Adrenal gland (tissue), 12 donors: ENCODE data around the gene RTN4. TPM values are rescaled to one million over a fixed set of nuclear protein-coding genes. Genes with fewer than 3 reads are reported as not detected.

Source experiments
- DNase-seq, 7 donors: peaks; one replicate each; pipeline ENCODE4 v3.0.0-alpha.2; 2019 to 2020
- H3K27ac ChIP-seq, 5 donors: fragments of 200-600 bp; sonication (generic) in 4 of 5; 1 replicate in 3 of 5; 2 replicates in 2 of 5; pipeline versions ENCODE4 v1.5.1 to v1.8.0; 2016 to 2020; ENCODE audit warnings: mild to moderate bottlenecking in 1 of 5
- H3K27me3 ChIP-seq: fragments of 200-600 bp; 2 replicates; pipeline ENCODE4 v1.8.0; 2021
- H3K36me3 ChIP-seq, 2 donors: fragments of 200-600 bp; replicated peaks in 1 of 2; 1 replicate in 1 of 2; 2 replicates in 1 of 2; pipeline versions ENCODE4 v1.5.1 to v1.8.0; 2018 to 2022
- H3K4me1 ChIP-seq, 2 donors: fragments of 200-600 bp; replicated peaks in 1 of 2; 1 replicate in 1 of 2; 2 replicates in 1 of 2; pipeline versions ENCODE4 v1.5.1 to v1.8.0; 2018 to 2021
- H3K4me3 ChIP-seq, 4 donors: fragments of 200-600 bp; sonication (generic) in 3 of 4; one replicate each; pipeline ENCODE4 v1.5.1; 2016 to 2018
- H3K9me3 ChIP-seq, 3 donors: fragments of 200-600 bp; sonication (generic) in 1 of 3; replicated peaks in 1 of 3; 1 replicate in 2 of 3; 2 replicates in 1 of 3; pipeline versions ENCODE4 v1.5.1 to v1.8.0; 2016 to 2021
- CTCF ChIP-seq, 6 experiments: fragments of 450-650 bp in 4 of 6; fragments of 200-600 bp in 2 of 6; sonication (generic) in 1 of 6; IDR thresholded peaks; 1 replicate in 5 of 6; 2 replicates in 1 of 6; pipeline versions ENCODE4 v1.5.1 to v1.8.0; 2016 to 2021; ENCODE audit warnings: antibody characterized with exemption in 6 of 6, mild to moderate bottlenecking in 2 of 6, moderate library complexity in 1 of 6
- POLR2A ChIP-seq, 2 donors: fragments of 450-650 bp; IDR thresholded peaks; one replicate each; pipeline ENCODE4 v1.6.1; 2017; ENCODE audit warnings: antibody characterized with exemption in 2 of 2, mild to moderate bottlenecking in 2 of 2, moderate library complexity in 1 of 2
- WGBS, 4 donors: extraction: QIAGEN DNeasy Blood & Tissue Kit in 2 of 4; methylation state at CpG; one replicate each; pipeline versions ENCODE4 v1.1.5 to v1.1.7; 2013 to 2017; 5-methylcytosine and 5-hydroxymethylcytosine counted together
- intact Hi-C, 2 donors: fragments of 100-400 bp; cut with DNase I; formaldehyde crosslinking; loops; one replicate each; pipeline versions ENCODE4 v1.14.1 to v1.15.0; 2022 to 2023
- polyA plus RNA-seq, 3 donors: library from polyadenylated mRNA; stranded (reverse); fragments of 200-250 nt in 2 of 3; fragments of 350-450 nt in 1 of 3; fragmentation: Illumina TruSeq in 1 of 3; extraction: RNeasy Lipid Tissue Mini Kit (QIAGEN cat#74804) in 1 of 3; gene quantifications; one replicate each; pipeline ENCODE4 v1.2.3, GENCODE V29; 2013 to 2014
- total RNA-seq, 9 donors: library from RNA; depleted of rRNA in 4 of 9; stranded (reverse); fragments of >200 nt in 4 of 9; fragments of 120-200 nt in 1 of 9; fragmentation: NEBNext Ultra II Directional in 1 of 9; extraction: Animal tissue kit (Norgen Biotek cat#: 25700) in 1 of 9; gene quantifications; one replicate each; pipeline versions ENCODE4 v1.1.0 to v1.2.4, GENCODE V29; 2013 to 2023
- donor health status: healthy with polysubstance abuse.
- donor health status: Bipolar disorder and iron deficiency.
- donor health status: DM: yes; HTN: yes; CAD: no.
- donor health status: DM: no; HTN: no; CAD: no.
- donor health status: DM: no; HTN: no; CAD: no.
- donor health status: DM: yes; HTN: yes; CAD: no.

The RTN4 gene
- total and polyA plus RNA-seq, 12 donors: 114 to 694 (median 444) TPM

- Histone ChIP-seq H3K27ac (no peak overlapping the region), H3K4me3 (no peak overlapping the region), H3K27me3 (no peaks in the 10 kb centered on the region), H3K4me1 (no peaks in the 10 kb centered on the region), H3K36me3 (no peaks in the 10 kb centered on the region), H3K9me3 (no peaks in the 10 kb centered on the region)
- no peak for DNase-seq
- TF ChIP-seq CTCF (IDR thresholded peaks at IDR 0.05) (no peak), POLR2A (IDR thresholded peaks at IDR 0.05) (no peak)
- WGBS, 4 donors: 91 to 93% (median 91%) methylated on average over 24 to 25 of the region's 25 CpGs
- intact Hi-C loops: no loop called here
Measured at GRCh38 chr2:55061523-55062344, 11.5 kb upstream of the RTN4 start.

- no peak for DNase-seq
- H3K4me1 ChIP-seq: no peaks in the 10 kb centered on the region
- no peak overlapping the region for H3K27ac ChIP-seq
- no peaks in the 10 kb centered on the region for H3K36me3 ChIP-seq
- H3K9me3 ChIP-seq: no peaks in the 10 kb centered on the region
- no peak overlapping the region for H3K4me3 ChIP-seq
- intact Hi-C loops: no loop called here
- TF ChIP-seq CTCF (IDR thresholded peaks at IDR 0.05): no peak
- no peak for TF ChIP-seq POLR2A (IDR thresholded peaks at IDR 0.05)
- WGBS, 4 donors: 85 to 97% (median 93%) methylated on average over 4 of the region's 4 CpGs
- H3K27me3 ChIP-seq: no peaks in the 10 kb centered on the region
Measured at GRCh38 chr2:55059793-55060192, 9.5 kb upstream of the RTN4 start.

DNA sequence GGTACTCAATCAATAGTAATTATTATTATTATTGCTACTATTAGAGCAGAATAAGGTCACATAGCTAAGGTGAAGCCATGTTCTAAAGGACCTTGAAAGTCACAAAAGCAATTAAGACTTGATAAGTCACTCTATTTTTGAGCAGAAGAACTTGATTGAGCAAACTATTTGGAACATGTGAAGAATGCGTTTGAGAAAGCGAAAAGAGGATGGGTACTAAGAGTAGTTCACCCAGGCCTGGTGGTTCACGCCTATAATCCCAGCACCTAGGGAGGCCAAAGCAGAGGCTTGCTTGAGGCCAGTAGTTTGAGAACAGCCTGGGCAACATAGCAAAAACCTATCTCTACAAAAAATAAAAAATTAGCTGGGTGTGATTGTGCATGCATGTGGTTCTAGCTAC lies 7.2 kb upstream of the RTN4 start:
- Histone ChIP-seq H3K4me1 (peaks cover 0 to 2% of the 10 kb centered on the region in 2 donors), H3K4me3 (no peak overlapping the region), H3K9me3 (no peaks in the 10 kb centered on the region), H3K36me3 (no peaks in the 10 kb centered on the region), H3K27me3 (no peaks in the 10 kb centered on the region), H3K27ac (no peak overlapping the region)
- TF ChIP-seq CTCF (IDR thresholded peaks at IDR 0.05) (no peak), POLR2A (IDR thresholded peaks at IDR 0.05) (no peak)
- WGBS, 4 donors: 95 to 99% (median 96%) methylated on average over 3 of the region's 3 CpGs
- intact Hi-C loops: no loop called here
- DNase-seq: no peak

DNA sequence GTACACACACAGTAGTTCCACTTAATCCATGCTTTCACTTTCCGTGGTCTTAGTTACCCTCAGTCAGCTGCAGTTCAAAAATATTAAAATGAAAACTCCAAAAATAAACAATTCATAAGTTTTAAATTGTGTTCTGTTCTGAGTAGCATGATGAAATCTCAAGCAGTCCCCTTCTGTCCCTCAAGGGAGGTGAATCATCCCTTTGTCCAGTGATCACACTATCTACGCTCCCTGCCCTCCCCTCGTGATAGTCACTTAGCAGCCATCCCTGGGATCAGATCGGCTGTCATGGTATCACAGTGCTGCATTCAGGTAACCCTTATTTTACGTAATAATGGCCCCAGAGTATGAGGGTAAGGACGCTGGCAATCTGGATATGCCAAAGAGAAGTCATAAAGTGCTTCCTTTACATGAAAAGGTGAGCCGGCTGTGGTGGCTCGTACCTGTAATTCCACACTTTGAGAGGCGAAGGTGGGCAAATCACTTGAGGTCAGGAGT lies 5.8 kb upstream of the RTN4 start:
- TF ChIP-seq POLR2A (IDR thresholded peaks at IDR 0.05) (no peak), CTCF (IDR thresholded peaks at IDR 0.05) (no peak)
- no peak overlapping the region for H3K4me3 ChIP-seq
- H3K27ac ChIP-seq: peak overlapping the region in 1 of 5 donors; percentile 26
- H3K4me1 ChIP-seq: peaks cover 3 to 16% of the 10 kb centered on the region in 2 donors
- H3K36me3 ChIP-seq: no peaks in the 10 kb centered on the region
- H3K27me3 ChIP-seq: no peaks in the 10 kb centered on the region
- H3K9me3 ChIP-seq: no peaks in the 10 kb centered on the region
- WGBS, 4 donors: 60 to 63% (median 63%) methylated on average over 9 of the region's 9 CpGs
- intact Hi-C loops: no loop called here
- DNase-seq: peak; percentile 48 to 83 (median 78)
